K562 (cell line): ENCODE results near the gene ANKRD6. TPM values are rescaled to one million over a fixed set of nuclear protein-coding genes. Genes with fewer than 3 reads are reported as not detected.

Experiments
- ATF1 ChIP-seq, 2 experiments: fragments of 450-650 bp in 1 of 2; IDR thresholded peaks; 2 replicates each; pipeline ENCODE4 v1.6.1; 2016; ENCODE audit warnings: missing compliant biosample characterization in 1 of 2, missing genetic modification characterization in 1 of 2
- CHCHD3 ChIP-seq: fragments of 250-450 bp; sonication (Bioruptor Pico); IDR thresholded peaks from 2 replicates; pipeline ENCODE4 v2.1.2; 2022; ENCODE audit warnings: mild to moderate bottlenecking
- CREB1 ChIP-seq, 2 experiments: sonication (generic) in 1 of 2; formaldehyde crosslinking in 1 of 2; IDR thresholded peaks; 2 replicates each; pipeline versions ENCODE4 v1.6.1 to v1.8.0; 2012 to 2022; ENCODE audit warnings: inconsistent platforms in 1 of 2, mild to moderate bottlenecking in 1 of 2, missing genetic modification reagents in 1 of 2, moderate library complexity in 1 of 2
- CREB3 ChIP-seq: fragments of 450-650 bp; conservative IDR thresholded peaks from 2 replicates; pipeline ENCODE4 v1.6.1; 2016; ENCODE audit warnings: missing genetic modification characterization, low read depth, mild to moderate bottlenecking, missing compliant biosample characterization, moderate library complexity
- DIDO1 ChIP-seq: fragments of 450-650 bp; IDR thresholded peaks from 2 replicates; pipeline ENCODE4 v1.6.1; 2016; ENCODE audit warnings: low read depth, missing biosample characterization, missing genetic modification characterization
- DNMT1 ChIP-seq: fragments of 450-650 bp; IDR thresholded peaks from 2 replicates; pipeline ENCODE4 v1.6.1; 2016; ENCODE audit warnings: antibody characterized with exemption, mild to moderate bottlenecking
- ELK3 ChIP-seq: fragments of 450-650 bp; formaldehyde crosslinking; IDR thresholded peaks from 2 replicates; pipeline ENCODE4 v1.4.0; 2020; ENCODE audit warnings: mild to moderate bottlenecking
- GABPA ChIP-seq: fragments of 200-800 bp; sonication (Bioruptor generic); conservative IDR thresholded peaks from 2 replicates; pipeline ENCODE4 v1.6.1; 2016; ENCODE audit warnings: low read depth, missing genetic modification characterization, missing compliant biosample characterization
- HNRNPK ChIP-seq: fragments of 200-400 bp; formaldehyde crosslinking; IDR thresholded peaks from one replicate; pipeline ENCODE4 v1.6.1; 2018; ENCODE audit warnings: mild to moderate bottlenecking, low read depth, low read length; ENCODE audit not compliant: poor library complexity, severe bottlenecking
- HNRNPL ChIP-seq: fragments of 200-400 bp; formaldehyde crosslinking; IDR thresholded peaks from 2 replicates; pipeline ENCODE4 v1.6.1; 2017; ENCODE audit warnings: low read depth, mild to moderate bottlenecking, low read length
- IRF1 ChIP-seq: sonication (generic); formaldehyde crosslinking; IDR thresholded peaks from 2 replicates; pipeline ENCODE4 v1.8.0; 2022; ENCODE audit warnings: missing genetic modification reagents, mild to moderate bottlenecking, borderline replicate concordance
- IRF2 ChIP-seq: sonication (generic); formaldehyde crosslinking; IDR thresholded peaks from 2 replicates; pipeline ENCODE4 v1.8.1; 2022; ENCODE audit warnings: mild to moderate bottlenecking, missing genetic modification reagents
- KHSRP ChIP-seq: fragments of 450-650 bp; IDR thresholded peaks from 2 replicates; pipeline ENCODE4 v1.6.1; 2017
- KLF13 ChIP-seq: fragments of 450-650 bp; IDR thresholded peaks from 2 replicates; pipeline ENCODE4 v1.6.1; 2016; ENCODE audit warnings: missing genetic modification characterization, low read depth, mild to moderate bottlenecking, missing compliant biosample characterization, moderate library complexity, borderline replicate concordance
- MEF2D ChIP-seq: conservative IDR thresholded peaks from 2 replicates; pipeline ENCODE4 v1.6.1; 2016; ENCODE audit warnings: low read depth, missing genetic modification characterization, missing compliant biosample characterization
- PRMT5 ChIP-seq: sonication (generic); formaldehyde crosslinking; IDR thresholded peaks from 2 replicates; pipeline ENCODE4 v1.5.0; 2020; ENCODE audit warnings: missing genetic modification reagents
- SIN3A ChIP-seq, 2 experiments: fragments of 150-350 bp in 1 of 2; IDR thresholded peaks; 2 replicates each; pipeline ENCODE4 v1.6.1; 2011 to 2016; ENCODE audit warnings: borderline replicate concordance in 2 of 2, low read depth in 2 of 2, low read length in 2 of 2, mild to moderate bottlenecking in 2 of 2, moderate library complexity in 2 of 2; ENCODE audit not compliant: control insufficient read depth in 1 of 2
- TCF7L2 ChIP-seq: fragments of 150-350 bp; IDR thresholded peaks from 2 replicates; pipeline ENCODE4 v1.6.1; 2016; ENCODE audit warnings: low read depth, mild to moderate bottlenecking, low read length, moderate library complexity
- XRCC4 ChIP-seq: IDR thresholded peaks from one replicate; pipeline ENCODE4 v1.6.1; 2011; ENCODE audit not compliant: insufficient read depth, insufficient read length; ENCODE audit errors: extremely low read depth
- ZBTB5 ChIP-seq: fragments of 450-650 bp; IDR thresholded peaks from 2 replicates; pipeline ENCODE4 v1.6.1; 2017; ENCODE audit warnings: antibody characterized with exemption
- ZEB2 ChIP-seq: fragments of 450-650 bp; IDR thresholded peaks from 2 replicates; pipeline ENCODE4 v1.6.1; 2016
- ZFP1 ChIP-seq: fragments of 450-650 bp; formaldehyde crosslinking; IDR thresholded peaks from 2 replicates; pipeline ENCODE4 v1.4.0; 2020; ENCODE audit warnings: mild to moderate bottlenecking, mixed read lengths
- ZNF146 ChIP-seq: IDR thresholded peaks from one replicate; pipeline ENCODE4 v1.6.1; 2018; ENCODE audit warnings: missing compliant biosample characterization; ENCODE audit not compliant: unreplicated experiment
- ZNF445 ChIP-seq: fragments of 250-450 bp; sonication (Bioruptor Pico); IDR thresholded peaks from 2 replicates; pipeline ENCODE4 v1.4.0; 2020; ENCODE audit warnings: low read depth, mild to moderate bottlenecking, moderate library complexity
- ZNF75A ChIP-seq: fragments of 450-650 bp; formaldehyde crosslinking; IDR thresholded peaks from 2 replicates; pipeline ENCODE4 v1.4.0; 2020; ENCODE audit warnings: mild to moderate bottlenecking
- polyA plus RNA-seq, 8 experiments: library from polyadenylated mRNA; depleted of rRNA in 4 of 8; stranded (reverse) in 5 of 8; unstranded in 3 of 8; fragments of >200 nt; fragmentation: Nextera tagmentation in 2 of 8; fragmentation: Illumina TruSeq in 1 of 8; extraction: Ambion mirVana in 2 of 8; extraction: Trizol in 1 of 8; gene quantifications; 2 replicates each; pipeline versions ENCODE4 v1.2.1 to v1.2.3, GENCODE V29; 2011 to 2014; ENCODE audit warnings: inconsistent platforms in 1 of 8, missing spikeins in 1 of 8
- total RNA-seq, 7 experiments: library from RNA; depleted of rRNA in 6 of 7; stranded (reverse); fragments of >200 nt in 6 of 7; fragmentation: Illumina TruSeq in 2 of 7; extraction: Trizol in 2 of 7; gene quantifications; 2 replicates each; pipeline versions ENCODE4 v1.2.1 to v1.2.3, GENCODE V29; 2011 to 2021; ENCODE audit warnings: low replicate concordance in 1 of 7

The ANKRD6 gene
- total and polyA plus RNA-seq, 9 of the 15 experiments (the other 6 are each of a cell fraction or from before 2014, with no cell fraction given): 0.04 to 0.22 (median 0.08) TPM; not detected in 4

GRCh38 chr6:89495961-89496535 is 63.1 kb downstream of the ANKRD6 start (continued):
- TF ChIP-seq CREB3: no peak
- TF ChIP-seq ZFP1: no peak
- no peak for TF ChIP-seq PRMT5 (CRISPR knock-in tag)
- no peak for TF ChIP-seq ZEB2
- TF ChIP-seq CREB1 (IDR thresholded peaks at IDR 0.05): no peak
- TF ChIP-seq CREB1 (CRISPR knock-in tag; IDR thresholded peaks at IDR 0.05): no peak
- no peak for TF ChIP-seq MEF2D
- no peak for TF ChIP-seq GABPA (tag)
- TF ChIP-seq HNRNPL: no peak
- TF ChIP-seq IRF1 (CRISPR knock-in tag): no peak
- TF ChIP-seq SIN3A (IDR thresholded peaks at IDR 0.05; ENCODE audit: borderline replicate concordance in 2 of 2, control insufficient read depth in 1 of 2, low read depth in 2 of 2, low read length in 2 of 2): no peak
- no peak for TF ChIP-seq ELK3 (CRISPR knock-in tag)
- no peak for TF ChIP-seq CHCHD3 (CRISPR knock-in tag)
- no peak for TF ChIP-seq IRF2 (CRISPR knock-in tag)
- TF ChIP-seq XRCC4: no peak
- TF ChIP-seq HNRNPK: no peak
- TF ChIP-seq ZNF146 (CRISPR knock-in tag): no peak
- no peak for TF ChIP-seq ZNF445
- TF ChIP-seq KLF13 (tag): no peak
- 0 out of 2 replicates have a peak, but pooled peaks have one; percentile 22 for TF ChIP-seq DIDO1 (tag)
- TF ChIP-seq DNMT1: no peak
- no peak for TF ChIP-seq KHSRP
- no peak for TF ChIP-seq ZNF75A (CRISPR knock-in tag)
- no peak for TF ChIP-seq ZBTB5
- TF ChIP-seq ATF1 (CRISPR knock-in tag; IDR thresholded peaks at IDR 0.05): no peak
- 0 out of 2 replicates have a peak, but pooled peaks have one; percentile 21 for TF ChIP-seq ATF1 (tag; IDR thresholded peaks at IDR 0.05)
- TF ChIP-seq TCF7L2: no peak
